Endodermal cell (in vitro differentiated cells): ENCODE data around the gene HOXA5. TPM values are rescaled to one million over a fixed set of nuclear protein-coding genes. Genes with fewer than 3 reads are reported as not detected.

Experiments used
- DNase-seq: peaks from one replicate; pipeline ENCODE4 v3.0.0-alpha.2; 2017
- H3K27ac ChIP-seq: 2 replicates; pipeline ENCODE4 v1.5.1; 2013; ENCODE audit warnings: mild to moderate bottlenecking, low read depth, low read length, moderate library complexity
- H3K27me3 ChIP-seq: 2 replicates; pipeline ENCODE4 v1.6.1; 2013; ENCODE audit warnings: mild to moderate bottlenecking, low read length, moderate library complexity; ENCODE audit not compliant: insufficient read depth, control insufficient read depth, poor library complexity, severe bottlenecking
- H3K36me3 ChIP-seq: 2 replicates; pipeline ENCODE4 v1.7.0; 2013; ENCODE audit warnings: mild to moderate bottlenecking, low read length, moderate library complexity; ENCODE audit not compliant: control insufficient read depth, insufficient read depth
- H3K4me1 ChIP-seq: one replicate; pipeline ENCODE4 v1.7.0; 2013; ENCODE audit warnings: low read length; ENCODE audit not compliant: control insufficient read depth, insufficient read depth
- H3K4me3 ChIP-seq: 2 replicates; pipeline ENCODE4 v1.5.1; 2013; ENCODE audit warnings: mild to moderate bottlenecking, low read length, moderate library complexity
- H3K9ac ChIP-seq: 2 replicates; pipeline ENCODE4 v1.6.1; 2013; ENCODE audit warnings: mild to moderate bottlenecking, low read length, moderate library complexity; ENCODE audit not compliant: poor library complexity, severe bottlenecking; ENCODE audit errors: extremely low read depth
- H3K9me3 ChIP-seq: 2 replicates; pipeline ENCODE4 v1.6.1; 2013; ENCODE audit warnings: mild to moderate bottlenecking, low read length, moderate library complexity; ENCODE audit not compliant: control insufficient read depth
- H3K27ac Mint-ChIP-seq: 2 replicates; pipeline ENCODE4 v1.8.0; 2020; ENCODE audit warnings: mixed read lengths
- H3K27me3 Mint-ChIP-seq: 2 replicates; pipeline ENCODE4 v1.8.0; 2021; ENCODE audit warnings: mild to moderate bottlenecking, mixed read lengths; ENCODE audit not compliant: insufficient read depth
- H3K36me3 Mint-ChIP-seq: 2 replicates; pipeline ENCODE4 v1.8.0; 2020; ENCODE audit warnings: low read depth, mixed read lengths
- H3K4me1 Mint-ChIP-seq: 2 replicates; pipeline ENCODE4 v1.8.0; 2020; ENCODE audit warnings: mixed read lengths
- H3K4me3 Mint-ChIP-seq: 2 replicates; pipeline ENCODE4 v1.8.0; 2020; ENCODE audit warnings: mild to moderate bottlenecking, moderate library complexity, mixed read lengths
- H3K9me3 Mint-ChIP-seq: 2 replicates; pipeline ENCODE4 v1.8.0; 2020; ENCODE audit warnings: mild to moderate bottlenecking, mixed read lengths
- CTCF ChIP-seq: fragments of 200-600 bp; sonication (generic); conservative IDR thresholded peaks from 2 replicates; pipeline ENCODE4 v1.5.0; 2021; ENCODE audit warnings: antibody characterized with exemption, mild to moderate bottlenecking
- WGBS, 2 experiments: methylation state at CpG; one replicate each; pipeline versions ENCODE4 v1.1.5 to v1.1.7; 2013; ENCODE audit warnings: missing lambda C conversion rate in 2 of 2, mixed read lengths in 1 of 2; ENCODE audit not compliant: insufficient coverage in 1 of 2, insufficient read length in 1 of 2; 5-methylcytosine and 5-hydroxymethylcytosine counted together
- total RNA-seq, 2 donors: library from RNA; stranded (reverse); fragmentation: NEBNext Ultra II Directional in 1 of 2; extraction: Animal tissue kit (Norgen Biotek cat#: 25700) in 1 of 2; gene quantifications; 2 replicates in 1 of 2; 3 replicates in 1 of 2; pipeline ENCODE4 v1.2.1, GENCODE V29; 2021

HOXA5 gene
- total RNA-seq, 2 donors from 2014 or later: not detected

- Histone ChIP-seq H3K9me3 (peaks cover 4% of the 10 kb centered on the region), H3K27ac (peak overlapping the region; percentile 59), H3K27me3 (peaks cover 100% of the 10 kb centered on the region), H3K9ac (no peak overlapping the region), H3K36me3 (no peaks in the 10 kb centered on the region), H3K4me3 (no peak overlapping the region), H3K4me1 (no peaks in the 10 kb centered on the region)
- Mint-ChIP-seq H3K4me1 (peaks cover 8% of the 10 kb centered on the region), H3K9me3 (no peaks in the 10 kb centered on the region), H3K36me3 (no peaks in the 10 kb centered on the region), H3K27me3 (peaks cover 99% of the 10 kb centered on the region), H3K27ac (no peak overlapping the region), H3K4me3 (no peak overlapping the region)
- DNase-seq: peak; percentile 87
- WGBS, 2 experiments: 6 to 10% methylated on average over 11 to 41 of the region's 41 CpGs
- no peak for TF ChIP-seq CTCF
Measured at GRCh38 chr7:27108390-27109127, 34.9 kb downstream of the HOXA5 start.

GRCh38 chr7:27107391-27108381 is 35.8 kb downstream of the HOXA5 start:
- no peaks in the 10 kb centered on the region for H3K4me1 ChIP-seq
- Mint-ChIP-seq H3K36me3 (no peaks in the 10 kb centered on the region), H3K27me3 (peaks cover 100% of the 10 kb centered on the region), H3K27ac (no peak overlapping the region), H3K4me3 (no peak overlapping the region), H3K9me3 (peaks cover 2% of the 10 kb centered on the region), H3K4me1 (peaks cover 12% of the 10 kb centered on the region)
- DNase-seq: peak; percentile 53
- 7 to 18% methylated on average over 4 to 47 of the region's 47 CpGs for WGBS, 2 experiments
- peaks cover 4% of the 10 kb centered on the region for H3K9me3 ChIP-seq
- H3K36me3 ChIP-seq: no peaks in the 10 kb centered on the region
- H3K4me3 ChIP-seq: no peak overlapping the region
- peak overlapping the region; percentile 59 for H3K27ac ChIP-seq
- peaks cover 100% of the 10 kb centered on the region for H3K27me3 ChIP-seq
- no peak overlapping the region for H3K9ac ChIP-seq
- no peak for TF ChIP-seq CTCF

- TF ChIP-seq CTCF: no peak
- Histone ChIP-seq H3K27me3 (peaks cover 100% of the 10 kb centered on the region), H3K9me3 (peaks cover 4% of the 10 kb centered on the region), H3K4me3 (no peak overlapping the region), H3K27ac (peak overlapping the region; percentile 77), H3K4me1 (peaks cover 4% of the 10 kb centered on the region), H3K36me3 (no peaks in the 10 kb centered on the region), H3K9ac (no peak overlapping the region)
- DNase-seq: no peak
- peaks cover 2% of the 10 kb centered on the region for H3K9me3 Mint-ChIP-seq
- no peak overlapping the region for H3K4me3 Mint-ChIP-seq
- H3K27me3 Mint-ChIP-seq: peaks cover 100% of the 10 kb centered on the region
- no peaks in the 10 kb centered on the region for H3K36me3 Mint-ChIP-seq
- H3K27ac Mint-ChIP-seq: no peak overlapping the region
- WGBS, 2 experiments: 6 to 7% methylated on average over 3 to 14 of the region's 14 CpGs
- H3K4me1 Mint-ChIP-seq: peaks cover 18% of the 10 kb centered on the region
Measured at GRCh38 chr7:27106901-27107240, 36.6 kb downstream of the HOXA5 start.
